Fibroblast of mammary gland (primary cell): ENCODE results near the gene KRTAP10-1.

ENCODE experiments used
- DNase-seq: peaks from one replicate; pipeline ENCODE4 v3.0.0-alpha.2; 2010; ENCODE audit warnings: low read depth
- H3K4me3 ChIP-seq: 2 replicates; pipeline ENCODE4 v1.5.1; 2011; ENCODE audit warnings: low read depth, mild to moderate bottlenecking, low read length, moderate library complexity; ENCODE audit not compliant: control insufficient read depth
- CTCF ChIP-seq: conservative IDR thresholded peaks from 2 replicates; pipeline ENCODE4 v1.5.1; 2011; ENCODE audit warnings: low read depth, low read length, inconsistent platforms; ENCODE audit not compliant: control insufficient read depth, insufficient read depth

KRTAP10-1 gene

DNA sequence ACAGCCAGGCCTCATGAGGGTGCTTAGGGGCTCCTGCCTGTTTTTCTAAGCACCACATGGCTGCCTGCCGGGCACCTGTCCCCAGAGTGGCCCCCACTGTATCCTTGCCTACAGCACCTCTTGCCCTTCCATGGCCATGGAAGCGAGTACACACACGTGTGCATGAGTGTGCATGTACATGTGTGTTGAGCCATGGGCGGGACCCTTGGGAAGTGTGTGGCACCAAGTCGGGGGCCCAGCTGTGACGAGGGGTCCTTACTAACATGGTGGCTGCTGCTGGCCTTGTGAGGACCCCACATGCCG, 25.8 kb downstream of the KRTAP10-1 start:
- TF ChIP-seq CTCF = no peak
- H3K4me3 ChIP-seq = no peak overlapping the region
- no peak for DNase-seq

GRCh38 chr21:44513389-44514217, 26.4 kb downstream of the KRTAP10-1 start:
- TF ChIP-seq CTCF = no peak
- no peak for DNase-seq
- no peak overlapping the region for H3K4me3 ChIP-seq

- no peak for TF ChIP-seq CTCF
- DNase-seq = no peak
- H3K4me3 ChIP-seq = no peak overlapping the region
These were observed 27.3 kb downstream of the KRTAP10-1 start for GRCh38 chr21:44512496-44513388.

GRCh38 chr21:44511938-44512275, 28.1 kb downstream of the KRTAP10-1 start:
- H3K4me3 ChIP-seq = no peak overlapping the region
- no peak for TF ChIP-seq CTCF
- no peak for DNase-seq

- DNase-seq = no peak
- H3K4me3 ChIP-seq = no peak overlapping the region
- TF ChIP-seq CTCF = no peak
These were observed 28.6 kb downstream of the KRTAP10-1 start for GRCh38 chr21:44511219-44511937.

DNA sequence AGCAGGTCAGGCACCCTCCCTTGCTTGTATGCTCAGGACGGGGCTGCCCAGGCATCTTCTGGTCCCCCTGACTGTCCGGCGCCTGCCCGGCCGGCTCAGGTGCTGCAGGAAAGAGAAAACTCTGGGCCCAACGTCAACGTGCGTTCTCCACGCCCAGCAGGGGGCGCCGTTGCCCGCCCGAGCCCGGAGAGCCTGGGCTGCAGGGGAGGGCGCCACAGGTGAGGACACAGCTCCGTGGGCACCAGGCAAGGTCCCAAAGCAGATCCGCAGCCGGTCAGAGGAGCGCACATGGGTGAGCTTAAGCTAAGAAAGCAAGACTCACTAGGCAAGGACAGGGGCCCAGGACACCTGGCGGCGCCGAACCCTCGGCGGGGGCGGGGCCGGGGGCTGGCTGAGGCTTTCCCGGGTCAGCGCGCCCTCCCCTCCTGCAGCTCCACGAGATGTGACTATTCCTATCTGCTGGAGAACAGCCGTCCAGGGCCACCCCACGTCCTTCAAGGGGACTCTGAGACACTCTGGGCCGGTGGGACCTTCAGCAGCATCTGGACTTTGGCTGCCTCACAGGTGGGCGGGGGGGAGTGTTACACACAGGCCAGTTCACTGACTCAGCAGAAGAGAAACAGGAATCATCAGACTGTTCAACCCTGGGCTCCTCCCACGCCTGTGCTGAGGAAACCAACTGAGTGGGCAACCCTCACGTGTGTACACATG, 29.3 kb downstream of the KRTAP10-1 start:
- TF ChIP-seq CTCF = peak; percentile 46
- no peak overlapping the region for H3K4me3 ChIP-seq
- DNase-seq = peak; percentile 17
